Mononuclear cell (primary cell): Measurements from ENCODE around the gene PREB. TPM values are rescaled to one million over a fixed set of nuclear protein-coding genes. Genes with fewer than 3 reads are reported as not detected.

Experiments
- H3K27me3 ChIP-seq: 2 replicates; pipeline ENCODE4 v1.6.0; 2011; ENCODE audit warnings: low read length, control low read depth; ENCODE audit not compliant: insufficient read depth
- H3K4me1 ChIP-seq: 2 replicates; pipeline ENCODE4 v1.5.1; 2011; ENCODE audit warnings: mild to moderate bottlenecking, low read length, control low read depth; ENCODE audit not compliant: insufficient read depth
- H3K4me3 ChIP-seq: 2 replicates; pipeline ENCODE4 v1.5.1; 2011; ENCODE audit warnings: mild to moderate bottlenecking, low read length, moderate library complexity
- H3K9me3 ChIP-seq: 2 replicates; pipeline ENCODE4 v1.5.1; 2011; ENCODE audit warnings: low read depth, mild to moderate bottlenecking, control low read depth, low read length
- total RNA-seq: library from RNA; depleted of rRNA; stranded (reverse); fragments of >200 nt; gene quantifications from one replicate; pipeline ENCODE4 v1.2.3, GENCODE V29; 2012

Gene PREB
- total RNA-seq, 1 donor, result 11.0 TPM

DNA sequence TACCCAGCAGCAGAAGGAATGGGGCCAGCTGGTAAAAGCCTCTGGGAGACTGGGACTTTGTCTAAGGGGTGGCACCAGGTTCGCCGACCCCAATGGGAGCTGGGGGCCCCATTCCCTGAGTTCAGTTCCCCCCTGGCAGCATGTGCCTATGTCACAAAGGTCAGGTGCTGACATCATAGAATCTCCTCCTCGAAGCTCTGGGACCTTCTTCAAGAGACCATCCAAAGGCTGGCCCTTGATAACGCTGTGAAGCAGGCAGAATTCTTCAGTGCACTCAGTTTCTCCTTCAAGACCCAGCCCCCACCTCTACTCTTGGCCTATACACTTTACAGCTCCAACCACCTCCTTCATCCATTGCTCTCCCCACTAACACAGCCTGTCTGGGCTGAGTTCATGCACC lies 4.9 kb upstream of the PREB start, which contains the start of gene PRR30:
TSS of gene PRR30 (minus strand) at position 101 of the 400 bp plus-strand sequence. CDS start 1,081 bp downstream, outside the sequence.
- H3K4me3 ChIP-seq, result no peak within 1 kb of the TSS
- H3K27me3 ChIP-seq, result no peaks in the 10 kb centered on the region
- no peaks in the 10 kb centered on the region for H3K9me3 ChIP-seq
- H3K4me1 ChIP-seq, result peaks cover 5% of the 10 kb centered on the region

DNA sequence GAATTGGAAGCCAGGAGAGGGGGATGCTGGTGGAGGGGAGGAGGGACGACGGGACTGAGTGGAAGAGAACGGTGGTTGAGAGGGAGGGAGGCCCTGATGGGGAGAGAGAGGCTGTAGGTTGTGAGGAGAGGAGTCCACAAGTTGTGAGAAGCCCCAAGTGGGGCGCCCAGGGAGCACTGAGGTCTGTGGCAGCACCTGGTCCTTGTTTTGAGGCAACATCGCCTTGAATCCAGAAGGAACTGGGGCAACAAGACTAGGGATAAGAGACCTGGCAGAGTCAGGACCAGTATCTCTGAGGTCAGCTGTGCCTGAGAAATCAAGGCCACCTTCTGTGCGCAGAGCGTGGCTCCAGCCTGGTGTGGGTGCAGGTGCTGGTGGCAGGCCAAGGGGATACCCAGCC lies 3.7 kb upstream of the PREB start:
- Histone ChIP-seq H3K4me3 (no peak overlapping the region), H3K9me3 (no peaks in the 10 kb centered on the region), H3K4me1 (peaks cover 13% of the 10 kb centered on the region), H3K27me3 (no peaks in the 10 kb centered on the region)

DNA sequence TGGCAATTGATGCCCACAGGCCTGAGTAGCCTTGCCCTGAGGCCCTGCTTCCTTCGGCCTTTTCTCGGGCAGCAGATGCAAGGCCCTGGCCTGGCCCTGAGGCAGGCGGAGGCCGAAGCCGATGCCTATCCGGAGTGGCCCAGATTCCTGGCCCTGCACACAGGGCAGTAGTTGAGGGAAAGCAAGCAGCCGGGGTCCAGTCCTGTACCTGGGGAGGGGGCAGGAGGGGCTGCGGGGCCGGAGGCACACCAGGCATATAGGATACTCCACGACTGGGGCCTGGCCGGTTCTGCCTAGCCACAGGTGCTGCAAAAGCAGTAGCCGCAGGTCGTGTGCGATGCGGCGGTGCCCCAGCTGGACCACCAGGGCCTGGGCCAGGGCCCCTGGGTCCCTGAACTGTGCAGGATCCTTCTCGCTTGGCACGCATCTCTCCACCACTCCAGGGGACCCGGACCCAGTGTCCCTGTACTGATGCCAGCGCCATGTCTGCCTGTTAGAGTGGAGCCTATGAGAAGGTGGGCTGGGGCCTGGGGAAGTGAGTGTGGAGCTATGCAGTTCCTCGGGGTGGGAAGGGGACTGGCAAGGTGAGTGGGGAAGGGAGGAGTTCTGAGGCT lies 3.0 kb upstream of the PREB start:
- no peaks in the 10 kb centered on the region for H3K9me3 ChIP-seq
- H3K27me3 ChIP-seq, result no peaks in the 10 kb centered on the region
- no peak overlapping the region for H3K4me3 ChIP-seq
- peaks cover 18% of the 10 kb centered on the region for H3K4me1 ChIP-seq

DNA sequence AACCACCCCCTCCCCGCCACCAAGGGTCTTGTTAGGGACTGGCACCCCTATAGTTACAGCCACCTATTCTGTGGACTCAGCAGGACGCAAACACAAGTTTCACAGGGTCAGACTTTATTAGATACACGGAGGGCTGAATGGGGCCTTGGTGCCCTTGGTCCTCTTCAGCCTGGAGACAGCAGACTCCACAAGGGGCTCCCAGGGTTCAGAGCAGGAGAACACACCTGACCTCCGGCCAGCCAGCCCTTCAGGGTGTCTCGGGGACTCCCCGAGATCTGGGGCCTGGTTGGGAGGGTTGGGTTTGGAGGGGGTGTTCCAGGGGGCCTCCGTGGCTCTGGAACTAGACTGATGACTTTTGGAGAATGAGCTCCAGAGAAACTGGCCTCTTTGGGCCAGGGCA lies 2.3 kb upstream of the PREB start:
- Histone ChIP-seq H3K9me3 (no peaks in the 10 kb centered on the region), H3K27me3 (no peaks in the 10 kb centered on the region), H3K4me1 (peaks cover 18% of the 10 kb centered on the region), H3K4me3 (no peak overlapping the region)

DNA sequence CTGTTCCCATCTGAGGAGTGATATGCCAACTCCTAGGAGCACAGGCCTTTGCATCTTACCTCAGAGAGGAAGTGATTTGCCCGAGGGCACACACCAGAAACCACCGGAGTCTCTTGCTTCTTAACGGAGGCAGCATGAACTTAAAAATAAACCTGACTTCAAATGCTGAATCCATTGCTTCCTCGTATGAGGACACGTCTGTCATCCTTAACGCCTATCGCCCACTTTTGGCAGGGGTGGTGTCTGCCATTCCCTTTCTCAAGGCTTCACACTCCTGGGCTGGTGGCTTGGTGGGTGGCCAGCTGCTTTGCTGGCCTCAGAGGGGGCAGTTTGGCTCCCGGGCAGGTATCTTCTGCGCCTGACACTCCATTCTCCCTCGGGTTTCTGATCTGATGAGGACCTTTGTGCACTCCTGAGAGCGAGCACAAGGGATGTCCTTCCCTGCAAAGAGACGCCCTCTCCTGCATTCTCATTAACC lies 1.1 kb upstream of the PREB start:
- Histone ChIP-seq H3K4me3 (no peak overlapping the region), H3K9me3 (no peaks in the 10 kb centered on the region), H3K4me1 (peaks cover 18% of the 10 kb centered on the region), H3K27me3 (no peaks in the 10 kb centered on the region)

DNA sequence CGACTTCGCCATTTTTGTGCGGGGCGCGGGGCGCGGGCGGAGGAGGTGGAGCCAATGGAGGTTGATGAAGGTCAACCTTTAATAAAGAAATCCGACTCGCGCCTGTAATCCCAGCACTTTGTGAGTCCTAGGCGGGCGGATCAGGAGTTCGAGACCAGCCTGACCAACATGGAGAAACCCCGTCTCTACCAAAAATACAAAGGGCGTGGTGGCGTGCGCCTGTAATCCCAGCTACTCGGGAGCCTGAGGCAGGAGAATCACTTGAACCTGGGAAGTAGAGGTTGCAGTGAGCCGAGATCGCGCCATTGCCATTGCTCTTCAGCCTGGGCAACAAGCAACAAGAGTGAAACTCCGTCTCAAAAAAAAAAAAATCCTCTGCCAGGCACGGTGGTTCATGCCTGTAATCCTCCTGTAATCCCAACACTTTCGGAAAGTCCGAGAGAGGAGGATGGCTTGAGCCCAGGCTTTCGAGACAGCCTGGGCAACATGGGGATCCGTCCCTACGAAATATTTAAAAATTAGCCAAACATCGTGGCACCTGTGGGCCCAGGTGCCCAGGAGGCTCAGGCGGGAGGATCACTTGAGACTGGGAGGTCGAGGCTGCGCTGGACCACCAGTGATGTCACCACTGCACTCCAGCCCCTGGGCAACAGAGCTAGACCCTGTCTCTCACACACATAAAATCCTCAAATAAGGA lies 493 bp upstream of the PREB start:
- Histone ChIP-seq H3K4me1 (peaks cover 18% of the 10 kb centered on the region), H3K9me3 (no peaks in the 10 kb centered on the region), H3K4me3 (peak overlapping the region; percentile 95), H3K27me3 (no peaks in the 10 kb centered on the region)

DNA sequence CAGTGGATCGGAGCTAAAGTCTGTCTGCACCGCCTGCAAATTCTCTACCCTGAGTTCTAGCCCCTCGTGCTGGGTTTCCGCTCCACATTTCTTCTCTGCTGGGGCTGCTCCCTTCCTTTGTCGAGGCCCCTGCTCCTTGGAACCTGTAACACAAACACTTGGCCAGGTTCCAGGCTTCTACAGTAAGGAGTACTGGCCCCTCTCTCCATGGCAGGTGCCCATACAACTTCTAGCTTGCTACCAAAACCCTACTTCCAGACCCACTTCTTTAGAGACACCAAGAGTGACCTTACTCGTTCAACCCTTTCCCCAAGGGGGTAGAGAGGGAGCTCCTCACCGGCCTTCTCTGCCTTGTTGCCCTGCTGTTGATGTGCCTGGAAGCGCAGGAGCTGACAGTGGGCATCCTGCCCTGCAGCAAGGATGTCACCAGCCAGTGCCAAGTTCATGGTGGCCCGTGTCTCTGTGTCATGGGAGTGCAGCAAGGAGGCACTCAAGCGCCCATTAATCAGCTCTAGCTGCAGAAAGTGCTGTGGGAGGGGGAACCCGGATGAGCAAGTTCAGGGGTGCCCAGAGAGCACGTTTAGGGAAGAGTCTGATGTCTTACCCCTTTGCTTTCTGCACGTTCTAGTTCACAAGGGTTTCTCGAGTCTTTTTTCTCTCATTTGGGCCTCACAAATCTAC lies 1.1 kb downstream of the PREB start:
- Histone ChIP-seq H3K9me3 (no peaks in the 10 kb centered on the region), H3K4me1 (peaks cover 18% of the 10 kb centered on the region), H3K27me3 (no peaks in the 10 kb centered on the region), H3K4me3 (peak overlapping the region; percentile 95)

DNA sequence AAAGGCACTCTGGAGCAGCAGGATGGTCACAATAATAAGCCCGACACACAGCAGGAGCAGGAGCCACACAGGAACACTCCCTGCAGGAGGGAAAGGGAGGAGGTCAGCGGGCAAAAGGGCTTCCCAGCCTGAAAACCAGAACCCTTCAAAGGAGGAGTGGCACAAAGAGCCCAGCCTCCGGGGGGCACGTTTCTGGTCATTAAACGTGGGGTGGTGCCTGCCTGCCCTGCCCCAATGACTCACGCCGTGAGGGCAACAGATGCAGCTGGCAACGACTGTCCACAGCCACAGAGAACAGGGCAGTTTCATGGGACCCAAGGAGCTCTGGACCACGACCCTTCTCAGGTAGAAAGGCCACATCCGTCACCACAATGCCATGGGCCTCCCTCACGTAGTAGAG lies 3.0 kb downstream of the PREB start:
- no peaks in the 10 kb centered on the region for H3K27me3 ChIP-seq
- H3K9me3 ChIP-seq, result no peaks in the 10 kb centered on the region
- peaks cover 18% of the 10 kb centered on the region for H3K4me1 ChIP-seq
- no peak overlapping the region for H3K4me3 ChIP-seq

DNA sequence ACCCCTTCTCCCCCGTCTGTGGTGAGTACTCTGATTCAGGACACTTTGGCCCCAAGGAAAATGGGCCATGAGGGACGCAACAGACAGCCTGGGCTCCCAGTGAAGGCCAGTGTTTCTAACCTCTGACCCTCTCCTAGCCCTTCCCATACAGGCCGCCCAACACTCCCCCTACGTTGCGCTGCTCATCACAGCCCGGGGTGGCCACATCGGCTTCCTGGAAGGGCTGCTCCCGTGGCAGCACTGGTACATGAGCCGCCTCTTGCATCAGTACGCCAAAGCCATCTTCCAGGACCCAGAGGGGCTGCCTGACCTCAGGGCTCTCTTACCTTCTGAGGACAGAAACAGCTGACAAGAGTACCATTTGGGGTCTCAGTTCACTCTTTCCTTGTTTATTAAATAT lies 4.0 kb downstream of the PREB start:
- Histone ChIP-seq H3K27me3 (no peaks in the 10 kb centered on the region), H3K4me1 (peaks cover 18% of the 10 kb centered on the region), H3K4me3 (no peak overlapping the region), H3K9me3 (no peaks in the 10 kb centered on the region)

DNA sequence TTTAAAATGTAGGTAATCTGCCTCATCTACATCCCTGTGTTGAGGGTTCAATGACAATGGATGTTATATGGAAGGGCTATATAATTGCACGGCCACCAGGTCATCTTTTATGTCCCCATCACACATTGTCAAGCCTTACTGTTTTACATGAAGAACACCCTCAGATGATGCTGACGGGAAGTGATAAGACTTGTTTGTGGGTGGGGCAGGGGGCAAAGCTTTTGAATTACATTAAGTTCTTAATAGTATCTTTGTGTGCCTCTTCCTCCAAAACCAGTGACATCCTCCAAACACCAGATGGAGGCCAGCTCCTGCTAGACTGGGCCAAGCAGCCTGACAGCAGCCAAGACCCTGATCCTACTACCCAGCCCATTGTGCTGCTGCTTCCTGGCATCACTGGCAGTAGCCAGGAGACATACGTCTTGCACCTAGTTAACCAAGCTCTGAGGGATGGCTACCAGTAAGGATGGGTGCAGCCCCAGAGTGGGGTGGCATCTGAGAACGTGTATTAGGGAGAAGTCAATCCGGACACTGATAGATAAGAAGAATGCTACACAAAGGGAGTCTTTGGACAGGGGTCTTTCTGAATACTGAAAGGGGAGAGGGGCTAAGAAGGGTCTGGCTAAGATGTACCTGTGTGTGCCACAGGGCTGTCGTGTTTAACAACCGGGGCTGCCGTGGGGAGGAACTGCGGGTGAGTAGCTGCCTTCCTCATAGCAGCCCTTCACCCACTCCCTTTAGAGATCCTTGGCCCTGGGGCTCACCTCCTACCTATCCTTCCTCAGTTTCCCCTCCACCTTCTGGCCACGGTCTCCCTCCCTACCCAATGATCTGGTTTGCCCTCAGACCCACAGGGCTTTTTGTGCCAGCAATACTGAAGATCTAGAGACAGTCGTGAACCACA lies 5.5 kb downstream of the PREB start:
- no peaks in the 10 kb centered on the region for H3K9me3 ChIP-seq
- no peaks in the 10 kb centered on the region for H3K27me3 ChIP-seq
- no peak overlapping the region for H3K4me3 ChIP-seq
- H3K4me1 ChIP-seq, result peaks cover 15% of the 10 kb centered on the region

DNA sequence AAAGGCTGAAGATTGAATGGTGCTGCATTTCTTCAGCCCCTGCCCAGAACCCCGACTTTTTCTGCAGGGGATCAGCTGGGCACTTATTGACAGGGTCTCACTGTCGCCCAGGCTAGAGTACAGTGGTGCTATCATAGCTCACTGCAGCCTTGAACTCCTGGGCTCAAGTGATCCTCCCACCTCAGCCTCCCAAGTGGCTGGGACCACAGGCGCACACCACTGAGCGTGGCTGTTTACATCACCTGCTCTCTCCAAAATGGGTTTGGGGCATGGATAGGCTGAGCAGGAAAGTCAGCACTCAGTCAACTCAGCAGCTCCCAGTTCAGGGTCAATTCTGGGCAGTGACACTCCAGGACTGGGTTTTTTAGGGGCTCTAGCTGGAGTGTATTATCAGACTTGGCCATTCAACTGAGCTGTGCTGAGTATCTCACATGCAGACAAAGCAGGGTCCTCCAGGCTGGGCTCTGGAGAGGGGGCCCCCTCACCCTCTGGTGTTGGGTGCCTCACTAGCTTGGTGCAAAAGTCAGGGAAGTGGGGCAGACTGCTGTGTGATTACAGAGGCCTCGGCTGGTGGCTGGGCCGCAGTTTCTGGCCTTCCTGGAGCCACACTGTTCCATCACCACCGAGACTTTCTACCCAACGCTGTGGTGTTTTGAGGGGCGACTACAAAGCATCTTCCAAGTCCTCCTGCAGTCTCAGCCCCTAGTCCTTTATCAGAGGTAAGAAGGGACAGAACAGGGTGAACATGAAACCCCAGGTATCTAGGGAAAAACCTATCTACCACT lies 6.4 kb downstream of the PREB start:
- H3K9me3 ChIP-seq, result no peaks in the 10 kb centered on the region
- H3K27me3 ChIP-seq, result no peaks in the 10 kb centered on the region
- peaks cover 13% of the 10 kb centered on the region for H3K4me1 ChIP-seq
- no peak overlapping the region for H3K4me3 ChIP-seq

DNA sequence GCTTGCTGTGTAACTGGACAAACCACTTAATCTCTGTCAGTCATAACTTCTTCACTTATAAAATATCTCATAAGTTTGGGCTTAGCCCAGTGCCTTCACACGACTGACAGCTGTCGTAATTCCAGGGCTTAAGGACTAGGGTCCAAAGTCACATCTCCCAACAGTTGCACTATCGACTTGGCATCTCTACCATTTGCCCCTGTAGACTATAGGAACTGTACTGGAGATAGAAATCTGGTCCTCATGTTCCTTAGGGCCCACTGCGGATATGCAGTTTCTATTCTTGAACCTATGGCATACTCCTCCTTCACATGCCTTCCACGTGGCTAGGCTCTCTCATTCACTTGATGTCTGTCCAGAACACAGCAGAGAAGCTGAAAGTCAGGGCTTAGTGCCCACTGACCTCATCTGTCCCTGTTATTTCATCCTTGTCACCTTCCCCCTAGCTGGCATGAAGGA lies 8.2 kb downstream of the PREB start:
- Histone ChIP-seq H3K4me1 (peaks cover 21% of the 10 kb centered on the region), H3K4me3 (no peak overlapping the region), H3K27me3 (no peaks in the 10 kb centered on the region), H3K9me3 (no peaks in the 10 kb centered on the region)

DNA sequence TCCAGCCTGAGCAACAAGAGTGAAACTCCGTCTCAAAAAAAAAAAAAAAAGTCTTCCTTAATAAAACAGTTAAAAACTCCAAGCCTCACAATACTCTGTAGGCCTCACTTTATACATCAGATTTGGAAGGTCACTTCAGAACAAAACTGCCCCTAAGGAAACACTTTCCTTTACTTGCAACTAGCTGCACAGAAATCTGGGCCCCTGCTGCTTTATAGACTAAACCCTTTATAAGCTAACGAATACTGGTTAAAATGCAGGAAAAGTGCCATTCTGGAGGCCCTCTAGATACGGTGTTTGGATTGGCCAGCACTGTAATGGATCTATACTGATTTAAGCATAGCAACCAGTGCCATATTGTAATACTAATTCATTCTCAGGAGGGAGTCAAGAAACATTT lies 9.3 kb downstream of the PREB start:
- peaks cover 21% of the 10 kb centered on the region for H3K4me1 ChIP-seq
- peaks cover 5% of the 10 kb centered on the region for H3K27me3 ChIP-seq
- H3K4me3 ChIP-seq, result no peak overlapping the region
- H3K9me3 ChIP-seq, result no peaks in the 10 kb centered on the region
